ENCODE measurements around the gene CSRNP3. TPM values are rescaled to one million over a fixed set of nuclear protein-coding genes. Genes with fewer than 3 reads are reported as not detected.

Gene CSRNP3
- total RNA-seq, 1 experiment from 2014 or later, result 39.5 TPM

DNA sequence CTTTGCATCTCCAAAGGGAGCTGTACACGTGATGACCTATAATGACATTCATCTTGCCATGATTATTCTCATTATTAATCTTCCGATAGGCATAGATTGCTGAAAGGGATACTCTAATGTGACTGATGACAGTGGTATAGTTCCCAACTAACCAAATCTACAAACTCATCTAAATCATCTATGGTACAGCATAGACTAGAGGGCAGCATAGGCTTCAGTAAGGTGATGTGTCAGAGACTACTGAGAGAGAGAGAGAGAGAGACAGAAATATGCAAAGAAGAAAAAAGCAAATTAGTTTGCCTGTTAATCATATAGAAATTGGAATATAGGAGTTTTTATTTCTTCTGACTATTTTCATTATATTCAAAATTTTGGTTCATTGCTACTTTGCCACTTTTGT, 89.3 kb downstream of the CSRNP3 start:
- H3K36me3 ChIP-seq (ENCODE audit: insufficient read depth, low read length, poor library complexity, severe bottlenecking), result no peaks in the 10 kb centered on the region
- no peaks in the 10 kb centered on the region for H3K9me3 ChIP-seq (ENCODE audit: low read depth, low read length, poor library complexity, severe bottlenecking)
- no peak for DNase-seq (ENCODE audit: low spot score)
- CTCF ChIA-PET, result interaction anchor here (0.7 kb wide), 1 partner anchor 577 kb away, joined by 9 read pairs; no protein-coding TSS in a partner anchor
- no peaks in the 10 kb centered on the region for H3K27me3 ChIP-seq (replicated peaks; ENCODE audit: insufficient read depth, low read depth, low read length, poor library complexity)
- BruUV-seq (replicated peaks), result no TSS peak
- POLR2A ChIA-PET (ENCODE audit: low non-redundant PET), result no interaction called here
- intact Hi-C loops (cut with micrococcal nuclease; ENCODE audit: unreplicated experiment), result no loop called here
- no peak overlapping the region for H3K4me3 ChIP-seq (ENCODE audit: low read depth, low read length, poor library complexity, severe bottlenecking)
- H3K27ac ChIP-seq (ENCODE audit: low read depth, low read length, poor library complexity, severe bottlenecking), result no peak overlapping the region
- TF ChIP-seq EZH2 (IDR thresholded peaks at IDR 0.05; ENCODE audit: borderline replicate concordance, low read depth, low read length, poor library complexity, severe bottlenecking), result no peak
- TF ChIP-seq, protein P1, sequence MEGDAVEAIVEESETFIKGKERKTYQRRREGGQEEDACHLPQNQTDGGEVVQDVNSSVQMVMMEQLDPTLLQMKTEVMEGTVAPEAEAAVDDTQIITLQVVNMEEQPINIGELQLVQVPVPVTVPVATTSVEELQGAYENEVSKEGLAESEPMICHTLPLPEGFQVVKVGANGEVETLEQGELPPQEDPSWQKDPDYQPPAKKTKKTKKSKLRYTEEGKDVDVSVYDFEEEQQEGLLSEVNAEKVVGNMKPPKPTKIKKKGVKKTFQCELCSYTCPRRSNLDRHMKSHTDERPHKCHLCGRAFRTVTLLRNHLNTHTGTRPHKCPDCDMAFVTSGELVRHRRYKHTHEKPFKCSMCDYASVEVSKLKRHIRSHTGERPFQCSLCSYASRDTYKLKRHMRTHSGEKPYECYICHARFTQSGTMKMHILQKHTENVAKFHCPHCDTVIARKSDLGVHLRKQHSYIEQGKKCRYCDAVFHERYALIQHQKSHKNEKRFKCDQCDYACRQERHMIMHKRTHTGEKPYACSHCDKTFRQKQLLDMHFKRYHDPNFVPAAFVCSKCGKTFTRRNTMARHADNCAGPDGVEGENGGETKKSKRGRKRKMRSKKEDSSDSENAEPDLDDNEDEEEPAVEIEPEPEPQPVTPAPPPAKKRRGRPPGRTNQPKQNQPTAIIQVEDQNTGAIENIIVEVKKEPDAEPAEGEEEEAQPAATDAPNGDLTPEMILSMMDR (conservative IDR thresholded peaks at IDR 0.05; ENCODE audit: low read depth, low read length), result peak; percentile 30; the same call in 1 of the 2 replicates
- peaks cover 33% of the 10 kb centered on the region for H3K4me1 ChIP-seq (ENCODE audit: insufficient read depth, low read length, poor library complexity, severe bottlenecking)

DNA sequence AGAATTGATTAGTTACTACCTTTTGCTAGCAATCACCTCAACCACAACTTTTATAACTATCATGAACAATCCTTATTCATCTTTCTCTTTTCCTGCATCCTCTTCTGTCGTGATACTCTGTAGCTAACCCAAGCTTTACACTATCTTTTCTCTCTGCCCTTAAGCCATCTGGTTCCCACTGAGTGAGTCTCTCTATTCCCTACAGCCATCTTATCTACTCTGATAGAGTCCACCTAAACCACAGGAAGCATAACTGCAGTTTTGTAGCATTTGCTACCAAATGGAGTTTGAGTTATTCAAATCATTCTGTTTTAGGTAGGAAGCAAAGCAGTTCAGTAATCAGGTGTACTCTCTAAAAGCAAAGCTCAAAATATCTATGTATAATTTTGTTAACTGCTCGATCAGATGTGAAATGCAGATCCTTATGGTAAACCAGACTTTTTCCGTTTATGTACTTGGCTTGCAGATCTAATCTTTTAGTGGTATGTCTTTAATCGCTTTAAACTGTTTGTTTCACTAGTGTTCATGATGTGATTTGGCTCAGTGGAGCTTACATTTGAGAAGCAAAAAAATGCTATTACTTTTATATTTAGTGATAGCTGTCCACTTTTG, 91.0 kb downstream of the CSRNP3 start:
- BruUV-seq (replicated peaks), result no TSS peak
- Histone ChIP-seq H3K36me3 (ENCODE audit: insufficient read depth, low read length, poor library complexity, severe bottlenecking) (no peaks in the 10 kb centered on the region), H3K27me3 (replicated peaks; ENCODE audit: insufficient read depth, low read depth, low read length, poor library complexity) (no peaks in the 10 kb centered on the region), H3K4me1 (ENCODE audit: insufficient read depth, low read length, poor library complexity, severe bottlenecking) (peaks cover 48% of the 10 kb centered on the region), H3K4me3 (ENCODE audit: low read depth, low read length, poor library complexity, severe bottlenecking) (no peak overlapping the region), H3K27ac (ENCODE audit: low read depth, low read length, poor library complexity, severe bottlenecking) (no peak overlapping the region), H3K9me3 (ENCODE audit: low read depth, low read length, poor library complexity, severe bottlenecking) (no peaks in the 10 kb centered on the region)
- intact Hi-C loops (cut with micrococcal nuclease; ENCODE audit: unreplicated experiment), result no loop called here
- DNase-seq (ENCODE audit: low spot score), result no peak
- CTCF ChIA-PET, result no interaction called here
- TF ChIP-seq, protein P1 (conservative IDR thresholded peaks at IDR 0.05; ENCODE audit: low read depth, low read length), result no peak
- no peak for TF ChIP-seq EZH2 (IDR thresholded peaks at IDR 0.05; ENCODE audit: borderline replicate concordance, low read depth, low read length, poor library complexity, severe bottlenecking)
- POLR2A ChIA-PET (ENCODE audit: low non-redundant PET), result no interaction called here

DNA sequence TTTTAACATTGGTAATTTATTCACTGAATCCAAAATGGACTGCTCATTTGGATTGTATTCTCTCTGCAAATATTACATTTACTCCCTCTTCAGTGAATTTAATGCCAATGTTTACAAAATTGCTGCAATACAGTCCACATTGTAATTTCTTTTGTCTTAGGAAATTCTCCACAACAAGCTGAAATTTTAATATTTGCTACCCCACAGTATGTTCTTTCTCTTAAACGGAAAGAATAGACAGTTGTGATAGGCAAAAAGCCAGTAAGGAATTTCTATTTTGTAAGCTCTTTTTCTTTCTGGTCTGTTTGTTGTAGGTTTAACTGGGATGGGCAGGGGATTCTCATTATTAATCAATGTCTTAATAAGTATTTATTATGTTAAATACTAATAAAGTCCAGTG, 92.0 kb downstream of the CSRNP3 start:
- no peak overlapping the region for H3K27ac ChIP-seq (ENCODE audit: low read depth, low read length, poor library complexity, severe bottlenecking)
- no peak for DNase-seq (ENCODE audit: low spot score)
- no peak overlapping the region for H3K4me3 ChIP-seq (ENCODE audit: low read depth, low read length, poor library complexity, severe bottlenecking)
- POLR2A ChIA-PET (ENCODE audit: low non-redundant PET), result no interaction called here
- no TSS peak for BruUV-seq (replicated peaks)
- no peaks in the 10 kb centered on the region for H3K27me3 ChIP-seq (replicated peaks; ENCODE audit: insufficient read depth, low read depth, low read length, poor library complexity)
- H3K9me3 ChIP-seq (ENCODE audit: low read depth, low read length, poor library complexity, severe bottlenecking), result no peaks in the 10 kb centered on the region
- CTCF ChIA-PET, result no interaction called here
- no peaks in the 10 kb centered on the region for H3K36me3 ChIP-seq (ENCODE audit: insufficient read depth, low read length, poor library complexity, severe bottlenecking)
- intact Hi-C loops (cut with micrococcal nuclease; ENCODE audit: unreplicated experiment), result no loop called here
- peaks cover 58% of the 10 kb centered on the region for H3K4me1 ChIP-seq (ENCODE audit: insufficient read depth, low read length, poor library complexity, severe bottlenecking)
- TF ChIP-seq EZH2 (IDR thresholded peaks at IDR 0.05; ENCODE audit: borderline replicate concordance, low read depth, low read length, poor library complexity, severe bottlenecking), result no peak
- TF ChIP-seq, protein P1 (conservative IDR thresholded peaks at IDR 0.05; ENCODE audit: low read depth, low read length), result no peak
